HepG2 (cell line): ENCODE measurements around the gene GNRH2. TPM values are rescaled to one million over a fixed set of nuclear protein-coding genes. Genes with fewer than 3 reads are reported as not detected.

Experiments
- ATAC-seq: fragments of 200-7000 bp; cut with Tn5 transposase; 3 replicates; pipeline ENCODE4 v1.9.1; 2020; ENCODE audit warnings: mild to moderate bottlenecking, moderate library complexity
- BruUV-seq: library from RNA; stranded (reverse); fragments of 400-500 nt; replicated peaks from 2 replicates; lab custom pipeline; 2021; lab: Mats Ljungman, UMichigan
- CTCF ChIA-PET: fragments of 300-600 bp; formaldehyde crosslinking; extraction: SDS; loops from one replicate; lab custom pipeline; 2021; ENCODE audit warnings: low total read pairs, inconsistent platforms, low intra/inter-chr PET ratio; lab: Yijun Ruan, JAX
- POLR2A ChIA-PET: fragments of 350-600 bp; sonication (Branson Sonifier 250); formaldehyde crosslinking; loops from one replicate; lab custom pipeline; 2020; ENCODE audit warnings: antibody characterized with exemption, inconsistent platforms; lab: Yijun Ruan, JAX
- DNase-seq: peaks from one replicate; pipeline ENCODE4 v3.0.0-alpha.2; 2015; ENCODE audit warnings: low spot score
- FAIRE-seq: peaks from 3 replicates; lab custom pipeline; 2011; peaks lifted over from hg19 to GRCh38; lab: Jason Lieb, UNC
- H2AFZ ChIP-seq: one replicate; pipeline ENCODE4 v1.6.1; 2011; ENCODE audit warnings: low read length, inconsistent platforms
- H3K27ac ChIP-seq: fragments of 300-600 bp; 3 replicates; pipeline ENCODE4 v1.8.0; 2011; ENCODE audit warnings: mixed run types, mild to moderate bottlenecking, mixed read lengths, low read length, inconsistent platforms; ENCODE audit not compliant: insufficient read depth; ENCODE audit errors: extremely low read length
- H3K27me3 ChIP-seq, 2 experiments: fragments of 200-600 bp in 1 of 2; 2 replicates in 1 of 2; 3 replicates in 1 of 2; pipeline versions ENCODE4 v1.6.0 to v1.8.0; 2011; ENCODE audit warnings: low read length in 2 of 2, mild to moderate bottlenecking in 2 of 2, moderate library complexity in 2 of 2, inconsistent platforms in 1 of 2; ENCODE audit not compliant: insufficient read depth in 2 of 2, control insufficient read depth in 1 of 2
- H3K36me3 ChIP-seq, 2 experiments: fragments of 200-600 bp in 1 of 2; replicated peaks in 1 of 2; 2 replicates in 1 of 2; 3 replicates in 1 of 2; pipeline versions ENCODE4 v1.5.1 to v1.8.0; 2011; ENCODE audit warnings: low read length in 2 of 2, inconsistent platforms in 1 of 2; ENCODE audit not compliant: insufficient read depth in 2 of 2, control insufficient read depth in 1 of 2
- H3K4me1 ChIP-seq: 2 replicates; pipeline ENCODE4 v1.5.1; 2012; ENCODE audit warnings: low read length, inconsistent platforms; ENCODE audit not compliant: insufficient read depth
- H3K4me2 ChIP-seq: 2 replicates; pipeline ENCODE4 v1.6.0; 2011; ENCODE audit warnings: low read depth, low read length, inconsistent platforms
- H3K4me3 ChIP-seq, 3 experiments: fragments of 200-600 bp in 1 of 3; sonication (generic), shearing (Covaris generic) in 1 of 3; replicated peaks in 1 of 3; 2 replicates each; pipeline ENCODE4 v1.5.1; 2011 to 2016; ENCODE audit warnings: low read length in 3 of 3, inconsistent platforms in 2 of 3, low read depth in 2 of 3, mild to moderate bottlenecking in 2 of 3, control low read depth in 1 of 3, mixed read lengths in 1 of 3; ENCODE audit not compliant: insufficient read depth in 1 of 3
- H3K79me2 ChIP-seq: one replicate; pipeline ENCODE4 v1.6.1; 2011; ENCODE audit warnings: low read length, inconsistent platforms; ENCODE audit not compliant: insufficient read depth
- H3K9ac ChIP-seq: 2 replicates; pipeline ENCODE4 v1.6.0; 2011; ENCODE audit warnings: mild to moderate bottlenecking, low read depth, low read length, inconsistent platforms; ENCODE audit not compliant: insufficient read depth
- H3K9me3 ChIP-seq: 2 replicates; pipeline ENCODE4 v1.5.1; 2012; ENCODE audit warnings: mild to moderate bottlenecking, low read length
- H4K20me1 ChIP-seq: 2 replicates; pipeline ENCODE4 v1.6.0; 2011; ENCODE audit warnings: inconsistent platforms, mild to moderate bottlenecking, low read length, moderate library complexity; ENCODE audit not compliant: insufficient read depth
- ISL2 ChIP-seq: sonication (generic); formaldehyde crosslinking; IDR thresholded peaks from 2 replicates; pipeline ENCODE4 v1.5.0; 2020; ENCODE audit warnings: missing genetic modification reagents
- MLX ChIP-seq: IDR thresholded peaks from 2 replicates; pipeline ENCODE4 v1.6.1; 2016
- PPARG ChIP-seq: conservative IDR thresholded peaks from 2 replicates; pipeline ENCODE4 v1.6.1; 2016; ENCODE audit warnings: missing biosample characterization, missing genetic modification reagents
- SNAPC4 ChIP-seq: sonication (generic); formaldehyde crosslinking; IDR thresholded peaks from 2 replicates; pipeline ENCODE4 v1.4.0; 2020; ENCODE audit warnings: mild to moderate bottlenecking, missing genetic modification reagents
- WIZ ChIP-seq: sonication (generic); formaldehyde crosslinking; IDR thresholded peaks from 2 replicates; pipeline ENCODE4 v1.5.1; 2020; ENCODE audit warnings: mild to moderate bottlenecking, missing genetic modification reagents
- in situ Hi-C: cut with HindIII; loops from 2 replicates; pipeline ENCODE4 v1.10.0; 2017; ENCODE audit warnings: low pct_unique_long_range_greater_than_20kb; ENCODE audit not compliant: extremely low pct_ligation_motif_present
- intact Hi-C: fragments of 100-400 bp; cut with micrococcal nuclease; formaldehyde crosslinking; loops from one replicate; pipeline ENCODE4 v1.10.0; 2022; ENCODE audit not compliant: unreplicated experiment
- polyA plus RNA-seq, 8 experiments: library from polyadenylated mRNA; depleted of rRNA in 3 of 8; stranded (reverse) in 7 of 8; unstranded in 1 of 8; fragments of >200 nt; fragmentation: Illumina TruSeq in 4 of 8; extraction: Trizol in 4 of 8; gene quantifications; 2 replicates each; pipeline versions ENCODE4 v1.2.1 to v1.2.3, GENCODE V29; 2011 to 2016; ENCODE audit warnings: low read depth in 4 of 8, missing spikeins in 1 of 8, mixed read lengths in 1 of 8; ENCODE audit not compliant: insufficient read depth in 1 of 8
- total RNA-seq, 5 experiments: library from RNA; depleted of rRNA; stranded (reverse); fragments of >200 nt; fragmentation: Illumina TruSeq; extraction: Trizol; gene quantifications; 2 replicates each; pipeline ENCODE4 v1.2.3, GENCODE V29; 2016; ENCODE audit warnings: low read depth in 1 of 5

GNRH2 gene
- total and polyA plus RNA-seq, 2 of the 13 experiments (the other 11 are each of a cell fraction or from before 2014, with no cell fraction given): 0.28 TPM; not detected in 1

GRCh38 chr20:2998728-2999127 is 44.7 kb upstream of the GNRH2 start:
- Histone ChIP-seq H3K4me1 (peaks cover 10% of the 10 kb centered on the region), H3K27me3 (no peaks in the 10 kb centered on the region), H3K4me2 (no peak overlapping the region), H3K27ac (no peak overlapping the region), H3K36me3 (peaks cover 12 to 26% of the 10 kb centered on the region in 2 experiments), H4K20me1 (no peaks in the 10 kb centered on the region), H3K79me2 (no peaks in the 10 kb centered on the region), H3K4me3 (no peak overlapping the region), H2AFZ (no peak overlapping the region), H3K9me3 (no peaks in the 10 kb centered on the region), H3K9ac (no peak overlapping the region)
- in situ Hi-C loops (no loop called here), intact Hi-C loops (no loop called here)
- TF ChIP-seq SNAPC4 (CRISPR knock-in tag): no peak
- TF ChIP-seq WIZ (CRISPR knock-in tag): no peak
- TF ChIP-seq ISL2: no peak
- TF ChIP-seq MLX (CRISPR knock-in tag): no peak
- TF ChIP-seq PPARG (CRISPR knock-in tag): no peak
- FAIRE-seq (no peak), ATAC-seq (no peak), DNase-seq (no peak)
- ChIA-PET POLR2A (no interaction called here), CTCF (no interaction called here)
- no TSS peak for BruUV-seq
